Measurements from ENCODE around the gene IGFALS. TPM values are rescaled to one million over a fixed set of nuclear protein-coding genes. Genes with fewer than 3 reads are reported as not detected.
A peak's percentile ranks its signal among the peaks of the same experiment; 100 is the strongest.

Gene IGFALS
- total RNA-seq, 2 donors from 2014 or later: not detected

DNA sequence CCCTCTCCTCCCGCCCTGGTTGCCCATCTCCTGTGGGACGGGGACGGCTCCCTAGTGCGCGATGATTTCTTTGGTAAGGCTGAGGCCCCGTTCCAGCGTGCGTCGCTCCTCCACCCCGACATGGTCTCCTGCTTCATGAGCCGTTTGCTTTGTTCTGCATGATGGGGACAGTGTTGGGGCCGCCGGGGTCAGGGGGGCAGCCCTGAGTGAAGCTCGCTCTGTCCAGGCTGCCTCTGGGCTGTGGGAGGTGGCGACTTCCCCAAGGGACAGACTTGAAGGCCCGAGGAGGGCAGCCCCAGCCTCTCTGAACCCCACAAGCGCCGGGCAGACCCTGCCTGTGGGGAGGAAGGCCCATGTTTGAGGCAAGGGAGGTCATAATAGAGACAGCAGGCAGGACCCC lies 34.6 kb downstream of the IGFALS start:
- H3K4me3 ChIP-seq (ENCODE audit: low read length): no peak overlapping the region
- H3K9ac ChIP-seq (ENCODE audit: extremely low read depth, low read length, poor library complexity, severe bottlenecking): no peak overlapping the region
- TF ChIP-seq CTCF (conservative IDR thresholded peaks at IDR 0.05): no peak
- no peak for DNase-seq
- peak overlapping the region; percentile 17 for H3K27ac Mint-ChIP-seq
- no peaks in the 10 kb centered on the region for H3K27me3 ChIP-seq (ENCODE audit: control insufficient read depth, insufficient read depth, low read length, poor library complexity, severe bottlenecking)
- peaks cover 13% of the 10 kb centered on the region for H3K36me3 ChIP-seq (ENCODE audit: control insufficient read depth, insufficient read depth, low read length)
- no peak overlapping the region for H3K27ac ChIP-seq (ENCODE audit: low read depth, low read length)
- no peaks in the 10 kb centered on the region for H3K9me3 ChIP-seq (ENCODE audit: control insufficient read depth, low read length)
- no peaks in the 10 kb centered on the region for H3K4me1 Mint-ChIP-seq
- 94 to 95% methylated on average over 13 to 18 of the region's 18 CpGs for WGBS, 2 experiments (ENCODE audit: insufficient coverage in 1 of 2, insufficient read length in 1 of 2)
- no peaks in the 10 kb centered on the region for H3K4me1 ChIP-seq (ENCODE audit: control insufficient read depth, insufficient read depth, low read length)
- H3K36me3 Mint-ChIP-seq (ENCODE audit: low read depth): peaks cover 21% of the 10 kb centered on the region
- no peaks in the 10 kb centered on the region for H3K27me3 Mint-ChIP-seq (ENCODE audit: insufficient read depth)
- H3K9me3 Mint-ChIP-seq: no peaks in the 10 kb centered on the region
- H3K4me3 Mint-ChIP-seq: no peak overlapping the region

DNA sequence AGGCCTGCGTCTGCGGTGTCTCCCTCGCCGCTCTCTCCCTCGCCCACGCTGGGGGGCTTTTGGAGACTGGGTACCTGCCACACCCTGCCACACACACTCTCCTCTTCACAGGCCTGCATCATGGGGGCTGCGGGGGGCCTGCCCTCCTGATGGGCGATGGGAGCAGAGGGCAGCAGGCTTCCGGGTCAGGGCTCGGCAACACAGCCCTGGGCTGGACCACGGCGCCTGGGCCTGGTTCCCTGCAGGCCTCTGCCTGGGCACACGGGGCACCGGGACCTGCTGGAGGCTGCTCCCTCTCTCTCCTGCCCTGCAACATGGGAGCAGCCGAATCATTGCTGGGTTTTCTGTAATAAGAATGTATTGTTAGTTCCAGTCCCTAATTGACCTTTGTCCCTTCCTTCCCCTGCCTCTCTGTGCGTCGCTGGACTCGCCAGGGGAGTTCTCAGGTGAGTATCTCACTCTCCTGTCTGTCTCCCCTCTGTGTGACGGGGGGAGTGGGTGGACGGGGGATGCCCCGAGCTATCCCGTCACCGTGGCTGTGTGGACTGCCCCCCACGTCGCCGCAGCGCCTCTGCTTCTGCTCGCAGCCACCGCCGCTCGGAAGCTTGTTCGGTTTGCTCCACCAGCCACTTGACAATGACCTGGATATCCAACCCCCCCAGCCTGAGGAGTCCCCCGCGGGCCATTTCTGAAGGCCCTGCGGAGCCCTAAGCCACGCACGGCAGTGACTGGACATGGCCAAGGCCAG lies 35.6 kb downstream of the IGFALS start:
- no peaks in the 10 kb centered on the region for H3K27me3 ChIP-seq (ENCODE audit: control insufficient read depth, insufficient read depth, low read length, poor library complexity, severe bottlenecking)
- Mint-ChIP-seq H3K4me3 (no peak overlapping the region), H3K4me1 (no peaks in the 10 kb centered on the region), H3K27ac (no peak overlapping the region), H3K36me3 (ENCODE audit: low read depth) (peaks cover 24% of the 10 kb centered on the region), H3K9me3 (no peaks in the 10 kb centered on the region), H3K27me3 (ENCODE audit: insufficient read depth) (no peaks in the 10 kb centered on the region)
- H3K4me3 ChIP-seq (ENCODE audit: low read length): no peak overlapping the region
- no peak overlapping the region for H3K27ac ChIP-seq (ENCODE audit: low read depth, low read length)
- no peak for TF ChIP-seq CTCF (conservative IDR thresholded peaks at IDR 0.05)
- no peak for DNase-seq
- no peaks in the 10 kb centered on the region for H3K9me3 ChIP-seq (ENCODE audit: control insufficient read depth, low read length)
- WGBS, 2 experiments (ENCODE audit: insufficient coverage in 1 of 2, insufficient read length in 1 of 2): 93 to 94% methylated on average over 10 to 36 of the region's 37 CpGs
- no peak overlapping the region for H3K9ac ChIP-seq (ENCODE audit: extremely low read depth, low read length, poor library complexity, severe bottlenecking)
- H3K4me1 ChIP-seq (ENCODE audit: control insufficient read depth, insufficient read depth, low read length): no peaks in the 10 kb centered on the region
- peaks cover 15% of the 10 kb centered on the region for H3K36me3 ChIP-seq (ENCODE audit: control insufficient read depth, insufficient read depth, low read length)

GRCh38 chr16:1754204-1754603 lies 39.3 kb downstream of the IGFALS start:
- Histone ChIP-seq H3K9ac (ENCODE audit: extremely low read depth, low read length, poor library complexity, severe bottlenecking) (no peak overlapping the region), H3K4me1 (ENCODE audit: control insufficient read depth, insufficient read depth, low read length) (no peaks in the 10 kb centered on the region), H3K36me3 (ENCODE audit: control insufficient read depth, insufficient read depth, low read length) (peaks cover 32% of the 10 kb centered on the region), H3K27me3 (ENCODE audit: control insufficient read depth, insufficient read depth, low read length, poor library complexity, severe bottlenecking) (no peaks in the 10 kb centered on the region), H3K4me3 (ENCODE audit: low read length) (no peak overlapping the region), H3K27ac (ENCODE audit: low read depth, low read length) (no peak overlapping the region), H3K9me3 (ENCODE audit: control insufficient read depth, low read length) (no peaks in the 10 kb centered on the region)
- no peak overlapping the region for H3K4me3 Mint-ChIP-seq
- TF ChIP-seq CTCF (conservative IDR thresholded peaks at IDR 0.05): no peak
- no peaks in the 10 kb centered on the region for H3K27me3 Mint-ChIP-seq (ENCODE audit: insufficient read depth)
- H3K9me3 Mint-ChIP-seq: no peaks in the 10 kb centered on the region
- no peaks in the 10 kb centered on the region for H3K4me1 Mint-ChIP-seq
- H3K27ac Mint-ChIP-seq: no peak overlapping the region
- no peak for DNase-seq
- H3K36me3 Mint-ChIP-seq (ENCODE audit: low read depth): peaks cover 36% of the 10 kb centered on the region
- WGBS, 2 experiments (ENCODE audit: insufficient coverage in 1 of 2, insufficient read length in 1 of 2): 93 to 95% methylated on average over 8 to 12 of the region's 12 CpGs

Data from endodermal cell (in vitro differentiated cells).